HepG2 (cell line): Measurements from ENCODE around the gene WNK1. TPM values are rescaled to one million over a fixed set of nuclear protein-coding genes. Genes with fewer than 3 reads are reported as not detected.
A peak's percentile ranks its signal among the peaks of the same experiment; 100 is the strongest.

Experiments used
- AHR ChIP-seq: IDR thresholded peaks from 2 replicates; pipeline ENCODE4 v1.6.1; 2018; ENCODE audit warnings: missing genetic modification reagents, missing compliant biosample characterization
- ASH2L ChIP-seq: fragments of 300-600, 200-600 bp; sonication (generic); IDR thresholded peaks from 2 replicates; pipeline ENCODE4 v1.7.0; 2017; ENCODE audit warnings: low read depth, mild to moderate bottlenecking, moderate library complexity, mixed read lengths, low read length; ENCODE audit not compliant: insufficient read length
- ATAD3A ChIP-seq: sonication (generic); formaldehyde crosslinking; IDR thresholded peaks from 2 replicates; pipeline ENCODE4 v1.4.0; 2020; ENCODE audit warnings: missing genetic modification reagents
- EHMT2 ChIP-seq: fragments of 200-600 bp; sonication (generic); IDR thresholded peaks from 2 replicates; pipeline ENCODE4 v1.7.0; 2017; ENCODE audit warnings: antibody characterized with exemption, low read depth, low read length, borderline replicate concordance
- ETV6 ChIP-seq: sonication (generic); formaldehyde crosslinking; conservative IDR thresholded peaks from 2 replicates; pipeline ENCODE4 v1.4.0; 2020; ENCODE audit warnings: missing genetic modification reagents
- FOXA1 ChIP-seq, 2 experiments: fragments of 450-650 bp in 1 of 2; sonication (generic) in 1 of 2; formaldehyde crosslinking in 1 of 2; IDR thresholded peaks; 2 replicates each; pipeline versions ENCODE4 v1.4.0 to v1.6.1; 2016 to 2020; ENCODE audit warnings: missing genetic modification reagents in 1 of 2
- PCBP1 ChIP-seq: fragments of 200-400 bp; formaldehyde crosslinking; IDR thresholded peaks from 2 replicates; pipeline ENCODE4 v1.6.1; 2017; ENCODE audit warnings: mild to moderate bottlenecking, low read depth, low read length, borderline replicate concordance
- PHB2 ChIP-seq: fragments of 450-650 bp; IDR thresholded peaks from 2 replicates; pipeline ENCODE4 v1.6.1; 2018; ENCODE audit not compliant: partially characterized antibody
- PHF21A ChIP-seq: sonication (generic); formaldehyde crosslinking; IDR thresholded peaks from 2 replicates; pipeline ENCODE4 v1.5.0; 2020; ENCODE audit warnings: mild to moderate bottlenecking, missing genetic modification reagents
- PHF8 ChIP-seq: sonication (generic); formaldehyde crosslinking; IDR thresholded peaks from 2 replicates; pipeline ENCODE4 v1.5.0; 2020; ENCODE audit warnings: missing genetic modification reagents
- SOX5 ChIP-seq: IDR thresholded peaks from 2 replicates; pipeline ENCODE4 v1.6.1; 2016; ENCODE audit warnings: borderline replicate concordance
- SPEN ChIP-seq: sonication (generic); formaldehyde crosslinking; IDR thresholded peaks from 2 replicates; pipeline ENCODE4 v1.5.1; 2020; ENCODE audit warnings: low read depth, mild to moderate bottlenecking, missing genetic modification reagents
- TCF12 ChIP-seq, 2 experiments: fragments of 450-650 bp in 1 of 2; sonication (generic) in 1 of 2; formaldehyde crosslinking in 1 of 2; IDR thresholded peaks; 2 replicates each; pipeline versions ENCODE4 v1.6.1 to v1.8.0; 2017 to 2022; ENCODE audit warnings: antibody characterized with exemption in 1 of 2, mild to moderate bottlenecking in 1 of 2, missing genetic modification reagents in 1 of 2, moderate library complexity in 1 of 2
- ZBTB21 ChIP-seq: sonication (generic); formaldehyde crosslinking; IDR thresholded peaks from 2 replicates; pipeline ENCODE4 v1.4.0; 2020; ENCODE audit warnings: missing genetic modification reagents
- ZKSCAN5 ChIP-seq: sonication (generic); formaldehyde crosslinking; IDR thresholded peaks from 2 replicates; pipeline ENCODE4 v1.5.1; 2020; ENCODE audit warnings: mild to moderate bottlenecking, missing genetic modification reagents
- ZMYM2 ChIP-seq: sonication (generic); formaldehyde crosslinking; IDR thresholded peaks from 2 replicates; pipeline ENCODE4 v1.8.0; 2022; ENCODE audit warnings: mild to moderate bottlenecking, missing genetic modification reagents
- ZNF180 ChIP-seq: sonication (generic); formaldehyde crosslinking; IDR thresholded peaks from 2 replicates; pipeline ENCODE4 v1.4.0; 2020; ENCODE audit warnings: low read depth, missing genetic modification reagents, borderline replicate concordance
- ZNF230 ChIP-seq: sonication (generic); formaldehyde crosslinking; IDR thresholded peaks from 2 replicates; pipeline ENCODE4 v1.4.0; 2020; ENCODE audit warnings: mild to moderate bottlenecking, missing genetic modification reagents
- ZNF24 ChIP-seq: fragments of 450-650 bp; IDR thresholded peaks from 2 replicates; pipeline ENCODE4 v1.6.1; 2017; ENCODE audit warnings: antibody characterized with exemption, mild to moderate bottlenecking
- ZNF460 ChIP-seq: sonication (generic); formaldehyde crosslinking; IDR thresholded peaks from 2 replicates; pipeline ENCODE4 v1.5.1; 2020; ENCODE audit warnings: missing genetic modification reagents, mild to moderate bottlenecking, borderline replicate concordance
- ZNF720 ChIP-seq: sonication (generic); formaldehyde crosslinking; IDR thresholded peaks from 2 replicates; pipeline ENCODE4 v1.4.0; 2020; ENCODE audit warnings: missing genetic modification reagents
- polyA plus RNA-seq, 8 experiments: library from polyadenylated mRNA; depleted of rRNA in 3 of 8; stranded (reverse) in 7 of 8; unstranded in 1 of 8; fragments of >200 nt; fragmentation: Illumina TruSeq in 4 of 8; extraction: Trizol in 4 of 8; gene quantifications; 2 replicates each; pipeline versions ENCODE4 v1.2.1 to v1.2.3, GENCODE V29; 2011 to 2016; ENCODE audit warnings: low read depth in 4 of 8, missing spikeins in 1 of 8, mixed read lengths in 1 of 8; ENCODE audit not compliant: insufficient read depth in 1 of 8
- total RNA-seq, 5 experiments: library from RNA; depleted of rRNA; stranded (reverse); fragments of >200 nt; fragmentation: Illumina TruSeq; extraction: Trizol; gene quantifications; 2 replicates each; pipeline ENCODE4 v1.2.3, GENCODE V29; 2016; ENCODE audit warnings: low read depth in 1 of 5
- TF ChIP-seq, protein P1 (sequence below): sonication (generic); formaldehyde crosslinking; IDR thresholded peaks from 2 replicates; pipeline ENCODE4 v1.4.0; 2020; ENCODE audit warnings: missing genetic modification reagents
- TF ChIP-seq, protein P2 (sequence below): sonication (generic); formaldehyde crosslinking; conservative IDR thresholded peaks from 2 replicates; pipeline ENCODE4 v1.8.0; 2022; ENCODE audit warnings: missing genetic modification reagents
- TF ChIP-seq, protein P3 (sequence below): IDR thresholded peaks from 2 replicates; pipeline ENCODE4 v1.6.1; 2016; ENCODE audit warnings: missing compliant biosample characterization, missing genetic modification reagents, borderline replicate concordance
- TF ChIP-seq, protein P4 (sequence below): sonication (generic); formaldehyde crosslinking; conservative IDR thresholded peaks from 2 replicates; pipeline ENCODE4 v1.5.0; 2020; ENCODE audit warnings: missing genetic modification reagents

WNK1 gene
- total and polyA plus RNA-seq, 2 of the 13 experiments (the other 11 are each of a cell fraction or from before 2014, with no cell fraction given) = 31.1 to 54.8 TPM

DNA sequence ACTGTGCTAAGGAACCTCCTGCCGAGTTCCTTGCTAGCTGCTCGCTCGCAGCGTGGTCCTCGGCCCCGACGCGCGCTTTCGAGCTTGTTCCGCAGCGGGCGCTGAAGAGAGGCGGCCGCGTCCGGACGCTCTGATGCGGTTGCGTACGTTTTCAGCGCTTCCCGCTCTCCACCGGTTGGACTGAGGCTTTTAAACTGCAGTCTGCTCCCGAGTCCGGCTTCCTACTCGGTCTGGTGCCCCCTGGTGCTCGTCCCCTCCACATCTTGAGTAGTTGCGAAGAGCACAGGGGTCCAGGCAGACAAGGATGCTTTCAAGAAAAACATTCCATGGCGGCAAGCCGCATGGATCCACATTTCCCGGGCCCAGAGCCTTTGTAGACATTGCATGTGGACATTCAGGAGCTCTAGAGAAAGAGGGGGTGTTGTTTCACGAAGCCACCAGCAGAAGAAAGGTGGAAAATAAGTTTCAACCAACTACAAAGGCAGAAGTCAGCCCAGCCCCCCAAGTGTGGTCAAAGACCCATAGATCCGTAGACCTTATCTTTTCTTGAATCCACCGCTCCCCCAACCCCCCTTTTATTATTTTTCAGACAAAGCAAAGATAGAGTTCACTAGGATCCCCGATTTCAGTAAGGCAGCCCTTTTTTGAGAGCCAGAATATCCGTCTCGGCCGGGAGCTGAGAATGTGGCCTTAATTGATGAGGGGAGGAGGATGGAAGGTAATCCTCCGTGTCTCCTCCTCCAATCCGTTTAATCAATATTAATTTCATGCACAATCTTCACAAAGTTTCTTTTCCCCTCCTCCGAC lies 984 bp upstream of the WNK1 start (continued):
- TF ChIP-seq, protein P1, sequence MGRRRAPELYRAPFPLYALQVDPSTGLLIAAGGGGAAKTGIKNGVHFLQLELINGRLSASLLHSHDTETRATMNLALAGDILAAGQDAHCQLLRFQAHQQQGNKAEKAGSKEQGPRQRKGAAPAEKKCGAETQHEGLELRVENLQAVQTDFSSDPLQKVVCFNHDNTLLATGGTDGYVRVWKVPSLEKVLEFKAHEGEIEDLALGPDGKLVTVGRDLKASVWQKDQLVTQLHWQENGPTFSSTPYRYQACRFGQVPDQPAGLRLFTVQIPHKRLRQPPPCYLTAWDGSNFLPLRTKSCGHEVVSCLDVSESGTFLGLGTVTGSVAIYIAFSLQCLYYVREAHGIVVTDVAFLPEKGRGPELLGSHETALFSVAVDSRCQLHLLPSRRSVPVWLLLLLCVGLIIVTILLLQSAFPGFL (CRISPR knock-in tag) = no peak
- TF ChIP-seq ZNF720 (CRISPR knock-in tag) (no peak), PHF21A (peak; percentile 84), ZNF460 (CRISPR knock-in tag) (no peak; the same call in 1 of the 2 replicates), ATAD3A (CRISPR knock-in tag) (no peak), SOX5 (peak; percentile 76; the same call in 1 of the 2 replicates), ZMYM2 (0 out of 2 replicates have a peak, but pooled peaks have one; percentile 59), PHF8 (CRISPR knock-in tag) (peak; percentile 67), AHR (0 out of 2 replicates have a peak, but pooled peaks have one; percentile 47), TCF12 (IDR thresholded peaks at IDR 0.05) (no peak), TCF12 (CRISPR knock-in tag; IDR thresholded peaks at IDR 0.05) (no peak), FOXA1 (IDR thresholded peaks at IDR 0.05) (no peak), FOXA1 (CRISPR knock-in tag; IDR thresholded peaks at IDR 0.05) (no peak), SPEN (CRISPR knock-in tag) (peak; percentile 72; the same call in 1 of the 2 replicates), ASH2L (peak; percentile 89), EHMT2 (no peak), ETV6 (peak; percentile 92), ZNF24 (no peak), ZBTB21 (CRISPR knock-in tag) (no peak), ZNF230 (CRISPR knock-in tag) (peak; percentile 92), ZNF180 (no peak), ZKSCAN5 (CRISPR knock-in tag) (no peak), PCBP1 (no peak), PHB2 (no peak)
- TF ChIP-seq, protein P2, sequence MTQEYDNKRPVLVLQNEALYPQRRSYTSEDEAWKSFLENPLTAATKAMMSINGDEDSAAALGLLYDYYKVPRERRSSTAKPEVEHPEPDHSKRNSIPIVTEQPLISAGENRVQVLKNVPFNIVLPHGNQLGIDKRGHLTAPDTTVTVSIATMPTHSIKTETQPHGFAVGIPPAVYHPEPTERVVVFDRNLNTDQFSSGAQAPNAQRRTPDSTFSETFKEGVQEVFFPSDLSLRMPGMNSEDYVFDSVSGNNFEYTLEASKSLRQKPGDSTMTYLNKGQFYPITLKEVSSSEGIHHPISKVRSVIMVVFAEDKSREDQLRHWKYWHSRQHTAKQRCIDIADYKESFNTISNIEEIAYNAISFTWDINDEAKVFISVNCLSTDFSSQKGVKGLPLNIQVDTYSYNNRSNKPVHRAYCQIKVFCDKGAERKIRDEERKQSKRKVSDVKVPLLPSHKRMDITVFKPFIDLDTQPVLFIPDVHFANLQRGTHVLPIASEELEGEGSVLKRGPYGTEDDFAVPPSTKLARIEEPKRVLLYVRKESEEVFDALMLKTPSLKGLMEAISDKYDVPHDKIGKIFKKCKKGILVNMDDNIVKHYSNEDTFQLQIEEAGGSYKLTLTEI (CRISPR knock-in tag) = no peak
- TF ChIP-seq, protein P3, sequence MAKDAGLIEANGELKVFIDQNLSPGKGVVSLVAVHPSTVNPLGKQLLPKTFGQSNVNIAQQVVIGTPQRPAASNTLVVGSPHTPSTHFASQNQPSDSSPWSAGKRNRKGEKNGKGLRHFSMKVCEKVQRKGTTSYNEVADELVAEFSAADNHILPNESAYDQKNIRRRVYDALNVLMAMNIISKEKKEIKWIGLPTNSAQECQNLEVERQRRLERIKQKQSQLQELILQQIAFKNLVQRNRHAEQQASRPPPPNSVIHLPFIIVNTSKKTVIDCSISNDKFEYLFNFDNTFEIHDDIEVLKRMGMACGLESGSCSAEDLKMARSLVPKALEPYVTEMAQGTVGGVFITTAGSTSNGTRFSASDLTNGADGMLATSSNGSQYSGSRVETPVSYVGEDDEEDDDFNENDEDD = peak; percentile 98
- TF ChIP-seq, protein P4, sequence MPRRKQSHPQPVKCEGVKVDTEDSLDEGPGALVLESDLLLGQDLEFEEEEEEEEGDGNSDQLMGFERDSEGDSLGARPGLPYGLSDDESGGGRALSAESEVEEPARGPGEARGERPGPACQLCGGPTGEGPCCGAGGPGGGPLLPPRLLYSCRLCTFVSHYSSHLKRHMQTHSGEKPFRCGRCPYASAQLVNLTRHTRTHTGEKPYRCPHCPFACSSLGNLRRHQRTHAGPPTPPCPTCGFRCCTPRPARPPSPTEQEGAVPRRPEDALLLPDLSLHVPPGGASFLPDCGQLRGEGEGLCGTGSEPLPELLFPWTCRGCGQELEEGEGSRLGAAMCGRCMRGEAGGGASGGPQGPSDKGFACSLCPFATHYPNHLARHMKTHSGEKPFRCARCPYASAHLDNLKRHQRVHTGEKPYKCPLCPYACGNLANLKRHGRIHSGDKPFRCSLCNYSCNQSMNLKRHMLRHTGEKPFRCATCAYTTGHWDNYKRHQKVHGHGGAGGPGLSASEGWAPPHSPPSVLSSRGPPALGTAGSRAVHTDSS (CRISPR knock-in tag) = no peak
